ENCODE data around the gene CDH22.

The CDH22 gene

DNA sequence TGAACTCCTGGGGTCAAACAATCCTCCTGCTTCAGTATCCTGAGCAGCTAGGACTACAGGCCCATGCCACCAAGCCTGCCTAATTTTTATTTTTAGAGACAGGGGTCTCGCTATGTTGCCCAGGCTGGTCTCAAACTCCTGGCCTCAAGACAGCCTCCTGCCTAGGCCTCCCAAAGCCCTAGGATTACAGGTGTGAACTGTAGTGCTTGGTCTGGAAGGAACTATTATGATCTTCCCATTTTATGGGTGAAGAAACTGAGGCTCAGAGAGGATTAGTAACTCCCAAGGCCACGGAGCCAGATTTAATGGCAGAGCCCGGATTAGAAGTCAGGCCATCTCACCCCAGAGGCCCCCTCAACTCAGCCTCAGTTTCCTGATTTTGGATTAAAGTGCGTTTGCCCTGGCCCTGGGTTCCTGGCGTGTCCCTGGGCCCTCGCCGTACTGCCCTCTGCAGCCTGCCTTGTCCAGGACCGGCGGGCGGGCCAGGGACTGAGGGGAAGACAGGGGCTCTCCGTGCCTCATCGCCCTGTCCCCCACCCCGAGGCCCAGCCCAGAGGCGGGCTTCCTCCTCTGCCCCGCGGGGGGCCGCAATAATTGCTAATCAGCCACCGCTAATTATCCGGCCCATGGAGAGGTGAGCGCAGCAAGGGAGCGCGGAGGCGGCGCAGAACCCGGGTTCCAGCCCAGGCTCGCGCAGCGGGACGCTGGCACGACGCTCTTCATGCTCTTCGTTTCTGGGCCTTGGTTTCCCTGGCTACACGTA lies 155.3 kb downstream of the CDH22 start:
- DNase-seq (ENCODE audit: low read depth in 2 of 2, low spot score in 1 of 2) = no peak

- no peak for DNase-seq (ENCODE audit: low read depth in 2 of 2, low spot score in 1 of 2)
Observed at GRCh38 chr20:46151936-46152335, 156.4 kb downstream of the CDH22 start.

GRCh38 chr20:46150943-46151342 lies 157.4 kb downstream of the CDH22 start:
- no peak for DNase-seq (ENCODE audit: low read depth in 2 of 2, low spot score in 1 of 2)

DNA sequence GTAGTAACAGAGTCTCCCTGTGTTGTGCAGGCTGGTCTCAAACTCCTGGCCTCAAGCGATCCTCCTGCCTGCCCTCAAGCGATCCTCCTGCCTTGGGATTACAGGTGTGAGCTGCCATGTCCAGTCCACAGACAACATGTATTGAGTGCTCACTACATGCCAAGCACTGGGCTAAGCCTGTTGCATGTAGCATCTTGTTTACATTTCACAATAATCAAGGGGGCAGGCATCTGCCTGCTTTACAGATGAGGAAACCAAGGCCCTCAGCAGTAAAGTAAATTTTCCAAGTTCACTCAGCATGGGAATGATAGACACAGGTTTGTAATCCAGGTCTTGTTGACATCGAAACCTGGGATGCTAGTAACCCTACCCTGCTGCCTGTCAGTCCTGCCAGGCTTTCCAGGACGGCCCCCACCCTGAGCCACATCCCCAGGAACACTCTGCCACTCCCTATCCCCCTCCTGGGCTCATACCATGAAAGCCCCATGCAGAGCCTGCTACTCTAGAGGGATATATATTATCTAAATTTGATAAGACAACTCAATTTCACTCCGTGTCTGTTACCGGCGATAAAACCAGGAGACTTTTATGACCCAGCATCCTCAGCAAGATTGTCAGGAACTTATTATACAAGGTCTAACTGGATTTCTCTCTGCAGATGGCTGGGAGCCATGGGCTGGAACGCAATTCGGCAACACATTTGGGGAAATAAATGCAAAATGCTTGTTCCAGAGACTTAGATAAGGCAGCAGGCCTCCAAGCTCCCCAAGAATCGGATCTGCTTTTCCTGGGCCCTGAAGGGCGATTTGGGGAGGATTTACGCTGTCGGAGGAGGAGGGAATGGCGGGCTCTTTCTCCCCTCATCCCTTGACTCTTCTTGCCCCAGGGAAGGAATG lies 159.7 kb downstream of the CDH22 start:
- no peak for DNase-seq (ENCODE audit: low read depth in 2 of 2, low spot score in 1 of 2)

DNA sequence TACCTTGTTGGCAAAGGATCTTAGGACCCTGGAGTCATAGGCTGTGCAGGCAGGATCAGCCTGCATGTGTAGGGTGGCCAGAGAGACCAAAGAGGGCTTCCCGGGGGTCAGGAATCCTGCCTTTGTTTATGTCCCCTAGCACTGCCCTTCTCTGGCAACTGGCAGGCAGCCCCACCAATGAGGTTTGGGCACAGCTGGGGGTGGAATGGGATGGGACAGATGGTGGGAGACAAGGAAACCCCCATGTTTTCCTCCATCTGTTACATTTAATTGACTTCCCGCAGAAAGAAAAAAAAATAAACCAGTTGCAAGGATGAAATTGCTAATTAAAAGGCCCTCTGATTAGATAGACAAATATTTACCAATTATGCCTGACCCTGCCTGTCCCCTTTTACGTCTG lies 162.6 kb downstream of the CDH22 start:
- no peak for DNase-seq (ENCODE audit: low read depth in 2 of 2, low spot score in 1 of 2)

GRCh38 chr20:46144432-46145025 lies 163.8 kb downstream of the CDH22 start:
- DNase-seq (ENCODE audit: low read depth in 2 of 2, low spot score in 1 of 2) = no peak

GRCh38 chr20:46142124-46142523 lies 166.2 kb downstream of the CDH22 start:
- no peak for DNase-seq (ENCODE audit: low read depth in 2 of 2, low spot score in 1 of 2)

DNA sequence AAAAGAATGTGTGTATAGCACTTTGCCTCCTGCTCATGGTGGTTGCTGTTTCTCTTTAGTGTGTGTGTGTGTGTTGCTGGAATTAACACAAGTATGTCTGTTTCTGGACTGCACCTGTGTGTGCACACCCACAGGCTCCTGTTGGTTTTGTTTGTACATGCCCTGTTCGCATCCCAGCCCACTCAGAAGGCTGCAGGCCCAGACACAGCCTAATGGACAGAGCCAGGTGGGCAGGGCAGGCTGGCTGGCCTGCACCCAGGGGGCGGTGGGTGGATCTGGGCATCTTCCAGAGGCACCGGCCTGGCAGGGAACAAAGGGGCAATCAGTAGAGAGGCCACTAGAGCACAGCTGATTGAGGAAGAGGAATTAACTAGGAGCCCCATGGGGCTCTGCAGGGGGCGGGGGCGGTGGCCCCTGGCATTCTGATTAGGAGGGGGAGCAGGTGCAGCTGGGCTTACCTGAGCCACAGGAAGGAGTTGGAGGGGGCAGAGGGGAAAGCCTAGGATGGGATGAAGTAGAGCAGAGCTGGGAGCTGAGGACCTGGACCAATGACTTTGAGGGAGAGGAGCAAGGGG lies 168.3 kb downstream of the CDH22 start:
- DNase-seq (ENCODE audit: low read depth in 2 of 2, low spot score in 1 of 2) = no peak

DNA sequence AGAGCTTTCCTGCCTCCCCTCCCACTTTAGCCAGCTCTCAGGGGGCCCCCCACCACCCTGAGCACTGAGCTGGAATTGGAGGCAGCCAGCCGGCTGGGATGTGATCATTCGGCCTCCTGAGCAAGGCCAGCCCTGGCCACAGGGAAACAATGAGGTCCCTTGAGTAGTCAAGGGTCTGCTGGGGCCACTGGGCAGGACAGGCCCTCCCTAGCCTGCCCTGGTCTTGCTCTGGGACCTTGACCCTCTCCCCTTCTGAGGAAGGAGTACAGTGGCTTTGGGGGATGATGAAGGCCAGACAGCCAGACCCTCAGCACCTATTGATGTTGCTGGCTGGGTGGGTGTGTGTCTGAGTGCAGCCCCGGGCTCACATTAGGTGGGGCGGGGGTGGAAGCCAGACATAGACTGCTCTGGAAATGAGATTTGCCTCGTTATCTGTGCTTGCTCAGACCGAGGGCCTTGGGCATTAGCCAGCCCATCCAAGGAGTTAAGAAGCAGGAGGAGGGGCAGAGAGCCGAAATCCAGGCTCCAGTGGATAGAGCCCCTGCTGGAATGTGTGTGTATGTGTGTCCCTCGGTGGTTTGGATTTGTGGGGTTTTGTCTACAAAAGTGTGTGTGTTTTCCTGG lies 168.9 kb downstream of the CDH22 start:
- no peak for DNase-seq (ENCODE audit: low read depth in 2 of 2, low spot score in 1 of 2)

- DNase-seq (ENCODE audit: low read depth in 2 of 2, low spot score in 1 of 2) = no peak
Observed at GRCh38 chr20:46137816-46138215, 170.5 kb downstream of the CDH22 start.

DNA sequence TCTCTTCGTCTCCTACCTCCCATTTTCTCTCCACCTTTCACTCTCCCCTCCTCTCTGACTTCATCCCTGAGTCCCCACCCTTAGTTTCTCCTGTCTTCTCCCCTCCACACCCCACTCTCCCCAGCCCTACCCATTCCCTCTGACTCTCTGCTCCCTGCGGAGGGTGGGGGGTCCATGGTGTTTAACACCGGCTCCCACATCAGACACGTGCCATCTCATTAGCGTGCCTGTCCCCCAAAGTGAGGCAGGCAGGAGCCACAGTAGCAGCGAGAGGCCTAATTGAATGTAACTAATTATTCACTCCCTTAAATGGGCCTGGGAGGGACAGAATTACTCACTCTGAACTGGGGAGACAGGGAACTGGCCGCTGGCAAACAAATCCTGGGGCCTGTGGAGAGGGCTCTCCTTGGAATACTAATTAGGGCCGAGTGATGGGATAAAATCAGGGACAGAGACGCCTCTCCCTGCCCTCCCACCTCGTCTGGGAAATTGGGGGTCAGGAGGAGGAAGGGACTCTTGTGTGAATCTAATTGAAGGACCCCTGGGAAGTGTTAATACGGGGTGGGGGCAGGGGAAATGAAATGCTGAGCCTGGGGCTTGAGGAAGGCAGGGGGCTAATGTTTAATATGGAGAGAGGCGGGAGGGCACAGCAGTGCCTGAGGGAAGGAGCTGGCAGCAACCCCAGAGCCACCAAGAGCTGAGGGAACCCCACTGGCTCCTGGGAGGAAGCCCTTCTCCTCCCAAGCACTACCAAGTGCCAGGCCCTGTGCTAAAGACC lies 172.3 kb downstream of the CDH22 start:
- no peak for DNase-seq (ENCODE audit: low read depth in 2 of 2, low spot score in 1 of 2)

GRCh38 chr20:46134716-46135115 lies 173.6 kb downstream of the CDH22 start:
- DNase-seq (ENCODE audit: low read depth in 2 of 2, low spot score in 1 of 2) = no peak

GRCh38 chr20:46133886-46134654 lies 174.2 kb downstream of the CDH22 start:
- DNase-seq (ENCODE audit: low read depth in 2 of 2, low spot score in 1 of 2) = no peak

GRCh38 chr20:46132705-46133120 lies 175.6 kb downstream of the CDH22 start:
- DNase-seq (ENCODE audit: low read depth in 2 of 2, low spot score in 1 of 2) = peak; percentile 15 to 20

- no peak for DNase-seq (ENCODE audit: low read depth in 2 of 2, low spot score in 1 of 2)
Observed at GRCh38 chr20:46131396-46131795, 176.9 kb downstream of the CDH22 start.

GRCh38 chr20:46130534-46130933 lies 177.8 kb downstream of the CDH22 start:
- no peak for DNase-seq (ENCODE audit: low read depth in 2 of 2, low spot score in 1 of 2)

DNA sequence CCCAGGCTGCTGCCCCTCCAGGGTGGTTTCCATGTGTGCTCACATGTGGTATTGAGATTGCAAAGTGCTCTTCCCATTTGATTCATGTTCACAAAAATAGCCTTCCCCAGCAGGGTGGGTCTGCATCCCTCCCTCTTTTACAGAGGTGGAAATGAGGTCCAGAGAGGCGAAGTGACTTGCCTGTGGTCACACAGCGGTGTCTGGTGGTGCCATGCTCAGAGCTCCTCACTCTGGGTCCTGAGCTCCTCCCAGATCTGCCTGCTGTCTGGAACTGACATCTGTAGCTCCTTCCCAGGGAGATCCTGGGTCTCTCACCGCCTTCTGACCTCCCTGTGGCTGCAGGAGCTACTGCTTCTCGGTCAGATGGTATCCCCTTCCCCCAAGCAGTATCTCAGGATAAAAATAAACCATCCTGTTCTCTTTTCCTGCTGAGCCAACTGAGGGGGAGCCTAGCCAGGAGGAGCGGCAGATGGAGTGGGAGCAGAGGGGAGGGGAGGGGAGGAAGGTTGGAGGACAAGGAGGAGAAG lies 178.3 kb downstream of the CDH22 start:
- no peak for DNase-seq (ENCODE audit: low read depth in 2 of 2, low spot score in 1 of 2)

- no peak for DNase-seq (ENCODE audit: low read depth in 2 of 2, low spot score in 1 of 2)
Observed at GRCh38 chr20:46128310-46129151, 179.8 kb downstream of the CDH22 start.

Measured in stimulated activated CD8-positive, alpha-beta memory T cell treated with anti-CD3 and anti-CD28 coated beads, Interleukin-4, amount 100 ng/mL, for 4 hours (primary cell).